Lung microvascular endothelial cell (primary cell): ENCODE data around the gene FOXC2. TPM values are rescaled to one million over a fixed set of nuclear protein-coding genes. Genes with fewer than 3 reads are reported as not detected.
A peak's percentile ranks its signal among the peaks of the same experiment; 100 is the strongest.
"Not testable (repeated sequence)": the region's sequence is repeated elsewhere in the genome, so short reads cannot be mapped to it uniquely, and the experiment has no call there.

Experiments
- DNase-seq, 2 donors: peaks; one replicate each; pipeline versions ENCODE4 v3.0.0 to v3.0.0-alpha.2; 2010; ENCODE audit warnings: low read depth in 2 of 2
- total RNA-seq: library from RNA; depleted of rRNA; stranded (reverse); fragments of >200 nt; gene quantifications from 2 replicates; pipeline ENCODE4 v1.2.1, GENCODE V29; 2014

The FOXC2 gene
- total RNA-seq, 1 donor from 2014 or later, result 1.8 TPM

- no peak for DNase-seq
Measured at GRCh38 chr16:86587487-86587886, 20.9 kb downstream of the FOXC2 start.

GRCh38 chr16:86587955-86588354, 21.3 kb downstream of the FOXC2 start:
- DNase-seq, result not testable (repeated sequence)

GRCh38 chr16:86590501-86591144, 24.0 kb downstream of the FOXC2 start:
- DNase-seq, result peak in 1 of 2 donors; percentile 85

- DNase-seq, result no peak
Measured at GRCh38 chr16:86591270-86591669, 24.6 kb downstream of the FOXC2 start.

- DNase-seq, result no peak
Measured at GRCh38 chr16:86593913-86594620, 27.4 kb downstream of the FOXC2 start.

GRCh38 chr16:86594721-86595120, 28.1 kb downstream of the FOXC2 start:
- DNase-seq, result no peak

- DNase-seq, result no peak
Measured at GRCh38 chr16:86595983-86596605, 29.5 kb downstream of the FOXC2 start.

GRCh38 chr16:86597126-86597879, 30.7 kb downstream of the FOXC2 start:
- no peak for DNase-seq

GRCh38 chr16:86597880-86598606, 31.4 kb downstream of the FOXC2 start:
- DNase-seq, result no peak

GRCh38 chr16:86598607-86599565, 32.3 kb downstream of the FOXC2 start:
- peak in 1 of 2 donors; percentile 56 for DNase-seq

GRCh38 chr16:86601356-86601755, 34.7 kb downstream of the FOXC2 start:
- no peak for DNase-seq

- DNase-seq, result no peak
Measured at GRCh38 chr16:86602521-86602920, 35.9 kb downstream of the FOXC2 start.

GRCh38 chr16:86604436-86605193, 38.0 kb downstream of the FOXC2 start:
- no peak for DNase-seq

GRCh38 chr16:86605950-86606349, 39.3 kb downstream of the FOXC2 start:
- DNase-seq, result no peak

- DNase-seq, result peak in 1 of 2 donors; percentile 41
Measured at GRCh38 chr16:86608301-86608747, 41.7 kb downstream of the FOXC2 start.

GRCh38 chr16:86609115-86609514, 42.5 kb downstream of the FOXC2 start:
- DNase-seq, result peak in 1 of 2 donors; percentile 44

- no peak for DNase-seq
Measured at GRCh38 chr16:86609661-86610060, 43.0 kb downstream of the FOXC2 start.

GRCh38 chr16:86610779-86611524, 44.3 kb downstream of the FOXC2 start:
- no peak for DNase-seq

- DNase-seq, result no peak
Measured at GRCh38 chr16:86611525-86611855, 44.9 kb downstream of the FOXC2 start.
